Neural cell (in vitro differentiated cells): Measurements from ENCODE around the gene EFCAB6. TPM values are rescaled to one million over a fixed set of nuclear protein-coding genes. Genes with fewer than 3 reads are reported as not detected.

ENCODE experiments used
- H2AFZ ChIP-seq: fragments of 200-600, 300-800 bp; sonication (generic), shearing (Covaris generic); 2 replicates; pipeline ENCODE4 v1.6.0; 2014; ENCODE audit warnings: low read depth, mild to moderate bottlenecking, antibody characterized with exemption, low read length, moderate library complexity
- H3F3A ChIP-seq: fragments of 200-600 bp; shearing (Covaris generic); 2 replicates; pipeline ENCODE4 v1.6.1; 2016; ENCODE audit warnings: mild to moderate bottlenecking, moderate library complexity, mixed read lengths, antibody characterized with exemption, low read length; ENCODE audit not compliant: insufficient read depth, poor library complexity, severe bottlenecking
- H3K27ac ChIP-seq: fragments of 200-600, 300-800 bp; sonication (generic), shearing (Covaris generic); 2 replicates; pipeline ENCODE4 v1.5.1; 2014; ENCODE audit warnings: mild to moderate bottlenecking, low read length, moderate library complexity
- H3K27me3 ChIP-seq: fragments of 300-800, 200-600 bp; sonication (generic), shearing (Covaris generic); 2 replicates; pipeline ENCODE4 v1.6.0; 2014; ENCODE audit warnings: mild to moderate bottlenecking, low read depth, low read length, moderate library complexity; ENCODE audit not compliant: insufficient read depth
- H3K36me3 ChIP-seq: fragments of 300-800, 200-600 bp; sonication (generic), shearing (Covaris generic); 2 replicates; pipeline ENCODE4 v1.5.1; 2014; ENCODE audit warnings: mild to moderate bottlenecking, antibody characterized with exemption, low read length, moderate library complexity; ENCODE audit not compliant: insufficient read depth
- H3K4me2 ChIP-seq: fragments of 300-800, 200-600 bp; sonication (generic), shearing (Covaris generic); 2 replicates; pipeline ENCODE4 v1.6.0; 2014; ENCODE audit warnings: mild to moderate bottlenecking, low read length
- H3K4me3 ChIP-seq: fragments of 300-800, 200-600 bp; sonication (generic), shearing (Covaris generic); 2 replicates; pipeline ENCODE4 v1.5.1; 2014; ENCODE audit warnings: mild to moderate bottlenecking, low read length, moderate library complexity
- H3K79me2 ChIP-seq: fragments of 200-600 bp; shearing (Covaris generic); replicated peaks from 2 replicates; pipeline ENCODE4 v1.6.0; 2014; ENCODE audit warnings: mild to moderate bottlenecking, low read length, moderate library complexity; ENCODE audit not compliant: insufficient read depth
- H3K9ac ChIP-seq: fragments of 300-800, 200-600 bp; sonication (generic), shearing (Covaris generic); 2 replicates; pipeline ENCODE4 v1.6.1; 2016; ENCODE audit warnings: mild to moderate bottlenecking, low read length, mixed read lengths
- H3K9me2 ChIP-seq: fragments of 200-600 bp; shearing (Covaris generic); 2 replicates; pipeline ENCODE4 v1.6.1; 2016; ENCODE audit warnings: mild to moderate bottlenecking, low read length, mixed read lengths; ENCODE audit not compliant: insufficient read depth
- H3K9me3 ChIP-seq: fragments of 200-600, 300-800 bp; sonication (generic), shearing (Covaris generic); 2 replicates; pipeline ENCODE4 v1.6.1; 2016; ENCODE audit warnings: mild to moderate bottlenecking, mixed run types, low read length, moderate library complexity, mixed read lengths
- H4K20me1 ChIP-seq: fragments of 200-600 bp; shearing (Covaris generic); 2 replicates; pipeline ENCODE4 v1.6.1; 2016; ENCODE audit warnings: mild to moderate bottlenecking, mixed run types; ENCODE audit not compliant: insufficient read depth
- CTCF ChIP-seq: fragments of 450-650 bp; IDR thresholded peaks from 2 replicates; pipeline ENCODE4 v1.5.1; 2014; ENCODE audit warnings: antibody characterized with exemption, mild to moderate bottlenecking, moderate library complexity; ENCODE audit not compliant: poor library complexity, severe bottlenecking
- EP300 ChIP-seq: fragments of 450-650 bp; conservative IDR thresholded peaks from 2 replicates; pipeline ENCODE4 v1.6.1; 2014; ENCODE audit warnings: antibody characterized with exemption, mild to moderate bottlenecking, moderate library complexity; ENCODE audit not compliant: poor library complexity, severe bottlenecking
- EZH2 ChIP-seq: fragments of 200-600, 300-800 bp; shearing (Covaris generic), sonication (generic); IDR thresholded peaks from 2 replicates; pipeline ENCODE4 v1.6.1; 2014; ENCODE audit warnings: antibody characterized with exemption, low read length, borderline replicate concordance, mild to moderate bottlenecking; ENCODE audit not compliant: insufficient read depth, poor library complexity, severe bottlenecking
- MXI1 ChIP-seq: fragments of 450-650 bp; conservative IDR thresholded peaks from 2 replicates; pipeline ENCODE4 v1.6.1; 2014; ENCODE audit warnings: antibody characterized with exemption, mild to moderate bottlenecking; ENCODE audit not compliant: poor library complexity, severe bottlenecking
- POLR2AphosphoS5 ChIP-seq: IDR thresholded peaks from 2 replicates; pipeline ENCODE4 v1.6.1; 2012
- RAD21 ChIP-seq: fragments of 450-650 bp; conservative IDR thresholded peaks from 2 replicates; pipeline ENCODE4 v1.6.1; 2014; ENCODE audit warnings: antibody characterized with exemption, mild to moderate bottlenecking, moderate library complexity
- REST ChIP-seq: IDR thresholded peaks from 2 replicates; pipeline ENCODE4 v1.6.1; 2012; ENCODE audit warnings: borderline replicate concordance
- SMC3 ChIP-seq: fragments of 450-650 bp; conservative IDR thresholded peaks from 2 replicates; pipeline ENCODE4 v1.6.1; 2014; ENCODE audit warnings: antibody characterized with exemption, mild to moderate bottlenecking, moderate library complexity; ENCODE audit not compliant: poor library complexity
- TAF1 ChIP-seq: IDR thresholded peaks from 2 replicates; pipeline ENCODE4 v1.6.1; 2012; ENCODE audit warnings: low read depth
- polyA plus RNA-seq: library from polyadenylated mRNA; depleted of rRNA; stranded (reverse); fragments of >200 nt; gene quantifications from 2 replicates; pipeline ENCODE4 v1.2.3, GENCODE V29; 2014

EFCAB6 gene
- polyA plus RNA-seq, 1 donor from 2014 or later, result 1.4 TPM

GRCh38 chr22:43824724-43825420 lies 12.8 kb upstream of the EFCAB6 start:
- H3K36me3 ChIP-seq, result no peaks in the 10 kb centered on the region
- H3K27me3 ChIP-seq, result no peaks in the 10 kb centered on the region
- no peak overlapping the region for H3K9ac ChIP-seq
- no peaks in the 10 kb centered on the region for H3F3A ChIP-seq
- H4K20me1 ChIP-seq, result no peaks in the 10 kb centered on the region
- TF ChIP-seq EZH2 (no peak), SMC3 (no peak)
- no peaks in the 10 kb centered on the region for H3K9me3 ChIP-seq
- no peaks in the 10 kb centered on the region for H3K79me2 ChIP-seq
- no peak overlapping the region for H3K4me3 ChIP-seq
- H3K27ac ChIP-seq, result no peak overlapping the region
- H3K4me2 ChIP-seq, result no peak overlapping the region
- no peak overlapping the region for H2AFZ ChIP-seq
- H3K9me2 ChIP-seq, result no peaks in the 10 kb centered on the region

- H3K27ac ChIP-seq, result no peak overlapping the region
- H3F3A ChIP-seq, result no peaks in the 10 kb centered on the region
- no peaks in the 10 kb centered on the region for H3K79me2 ChIP-seq
- H3K9me3 ChIP-seq, result no peaks in the 10 kb centered on the region
- H4K20me1 ChIP-seq, result no peaks in the 10 kb centered on the region
- H2AFZ ChIP-seq, result no peak overlapping the region
- no peaks in the 10 kb centered on the region for H3K9me2 ChIP-seq
- H3K4me3 ChIP-seq, result no peak overlapping the region
- no peaks in the 10 kb centered on the region for H3K36me3 ChIP-seq
- H3K9ac ChIP-seq, result no peak overlapping the region
- no peak for TF ChIP-seq EZH2
- no peak for TF ChIP-seq CTCF
- no peak for TF ChIP-seq MXI1
- TF ChIP-seq SMC3, result no peak
- TF ChIP-seq TAF1, result no peak
- no peak for TF ChIP-seq POLR2AphosphoS5
- no peak for TF ChIP-seq RAD21
- TF ChIP-seq EP300, result no peak
- TF ChIP-seq REST, result no peak
- no peaks in the 10 kb centered on the region for H3K27me3 ChIP-seq
- H3K4me2 ChIP-seq, result no peak overlapping the region
Observed at GRCh38 chr22:43823911-43824665, 12.0 kb upstream of the EFCAB6 start.
